Measurements from ENCODE around the gene ICA1L.
"Not testable (repeated sequence)": the region's sequence is repeated elsewhere in the genome, so short reads cannot be mapped to it uniquely, and the experiment has no call there.

The ICA1L gene

GRCh38 chr2:202871300-202872141, at the start of gene ICA1L:
TSS of gene ICA1L (minus strand) at chr2:202871766. CDS start at chr2:202829009, 42,757 bp downstream.
- Histone ChIP-seq H3K4me3 (ENCODE audit: low read depth in 1 of 5, low read length in 5 of 5) (peak within 1 kb of the TSS; percentile 68 to 93 (median 86)), H3K27me3 (ENCODE audit: control insufficient read depth in 5 of 5, insufficient read depth in 4 of 5, low read length in 5 of 5) (no peaks in the 10 kb centered on the region), H3K4me1 (ENCODE audit: control insufficient read depth in 5 of 5, insufficient read depth in 5 of 5, low read length in 5 of 5) (peaks cover 0 to 18% (median 14%) of the 10 kb centered on the region in 5 donors), H3K9me3 (ENCODE audit: control insufficient read depth in 5 of 5, low read length in 5 of 5) (no peaks in the 10 kb centered on the region), H3K9ac (ENCODE audit: low read length in 5 of 5) (peak within 1 kb of the TSS; percentile 42 to 80 (median 76)), H3K36me3 (ENCODE audit: control insufficient read depth in 5 of 5, insufficient read depth in 5 of 5, low read length in 5 of 5) (no peaks in the 10 kb centered on the region), H3K27ac (ENCODE audit: low read depth, low read length) (peak within 1 kb of the TSS; percentile 50)

DNA sequence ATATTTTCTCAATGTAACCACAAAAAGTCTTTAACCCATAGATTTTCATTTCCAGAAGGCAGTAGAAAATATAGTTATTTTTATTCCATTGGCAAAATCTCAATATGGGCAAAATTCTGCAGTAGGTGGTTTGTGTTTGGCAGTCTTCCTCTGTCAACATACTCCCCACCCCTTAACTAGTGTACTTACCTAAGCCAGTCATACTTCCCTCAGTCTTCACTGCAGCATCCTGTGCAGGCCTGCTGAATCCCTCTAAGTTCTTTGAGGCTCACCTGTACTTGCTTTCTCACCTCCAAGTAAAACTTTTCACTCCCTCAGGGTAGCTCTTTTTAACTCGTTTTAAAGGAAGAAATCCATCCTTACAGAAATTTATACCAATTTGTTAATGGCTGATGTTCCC, 47.3 kb upstream of the ICA1L start:
- Histone ChIP-seq H3K36me3 (ENCODE audit: control insufficient read depth in 5 of 5, insufficient read depth in 5 of 5, low read length in 5 of 5) (peaks cover 6 to 14% (median 9%) of the 10 kb centered on the region in 5 donors), H3K27ac (ENCODE audit: low read depth, low read length) (no peak overlapping the region), H3K27me3 (ENCODE audit: control insufficient read depth in 5 of 5, insufficient read depth in 4 of 5, low read length in 5 of 5) (no peaks in the 10 kb centered on the region), H3K9me3 (ENCODE audit: control insufficient read depth in 5 of 5, low read length in 5 of 5) (no peaks in the 10 kb centered on the region), H3K9ac (ENCODE audit: low read length in 5 of 5) (no peak overlapping the region), H3K4me1 (ENCODE audit: control insufficient read depth in 5 of 5, insufficient read depth in 5 of 5, low read length in 5 of 5) (no peaks in the 10 kb centered on the region), H3K4me3 (ENCODE audit: low read depth in 1 of 5, low read length in 5 of 5) (no peak overlapping the region)

- H3K9me3 ChIP-seq (ENCODE audit: control insufficient read depth in 5 of 5, low read length in 5 of 5); H3K36me3 ChIP-seq (ENCODE audit: control insufficient read depth in 5 of 5, insufficient read depth in 5 of 5, low read length in 5 of 5); H3K27me3 ChIP-seq (ENCODE audit: control insufficient read depth in 5 of 5, insufficient read depth in 4 of 5, low read length in 5 of 5): not testable (repeated sequence)
- H3K4me3 ChIP-seq (ENCODE audit: low read depth in 1 of 5, low read length in 5 of 5) = peak overlapping the region; percentile 77 to 100 (median 95)
- peak overlapping the region; percentile 68 to 93 (median 90) for H3K9ac ChIP-seq (ENCODE audit: low read length in 5 of 5)
- peaks cover 0 to 18% (median 15%) of the 10 kb centered on the region in 5 donors for H3K4me1 ChIP-seq (ENCODE audit: control insufficient read depth in 5 of 5, insufficient read depth in 5 of 5, low read length in 5 of 5)
- peak overlapping the region; percentile 90 for H3K27ac ChIP-seq (ENCODE audit: low read depth, low read length)
Measured at GRCh38 chr2:202912342-202913201, 41.0 kb upstream of the ICA1L start.

- Histone ChIP-seq H3K9ac (ENCODE audit: low read length in 5 of 5) (peak within 1 kb of the TSS; percentile 68 to 93 (median 90)), H3K36me3 (ENCODE audit: control insufficient read depth in 5 of 5, insufficient read depth in 5 of 5, low read length in 5 of 5) (peaks cover 0 to 3% (median 0%) of the 10 kb centered on the region in 5 donors), H3K27me3 (ENCODE audit: control insufficient read depth in 5 of 5, insufficient read depth in 4 of 5, low read length in 5 of 5) (no peaks in the 10 kb centered on the region), H3K4me1 (ENCODE audit: control insufficient read depth in 5 of 5, insufficient read depth in 5 of 5, low read length in 5 of 5) (peaks cover 0 to 18% (median 15%) of the 10 kb centered on the region in 5 donors), H3K4me3 (ENCODE audit: low read depth in 1 of 5, low read length in 5 of 5) (peak within 1 kb of the TSS; percentile 77 to 100 (median 95)), H3K9me3 (ENCODE audit: control insufficient read depth in 5 of 5, low read length in 5 of 5) (no peaks in the 10 kb centered on the region), H3K27ac (ENCODE audit: low read depth, low read length) (peak within 1 kb of the TSS; percentile 90)
Measured at GRCh38 chr2:202911512-202912341, 40.2 kb upstream of the ICA1L start, which contains the start of the genes CARF and WDR12. TSS of gene CARF (plus strand) at chr2:202912275. CDS start at chr2:202941903, 29,628 bp downstream. TSS of gene WDR12 (minus strand) at chr2:202911673. CDS start at chr2:202911476, 197 bp downstream.

DNA sequence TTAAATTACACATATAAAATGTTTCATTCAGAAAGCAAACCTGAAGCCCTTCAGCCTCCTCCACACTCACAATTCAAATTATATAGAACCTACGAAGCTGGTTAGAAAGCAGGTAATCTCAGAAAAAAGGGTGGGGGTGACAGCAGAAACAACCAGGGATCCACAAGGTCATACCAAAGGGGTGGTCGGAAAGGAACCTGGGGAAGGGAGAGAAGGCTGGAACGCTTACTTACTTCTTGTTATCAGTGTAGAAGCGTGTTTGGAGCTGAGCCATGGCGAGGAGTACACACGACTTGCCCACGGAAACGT, 39.6 kb upstream of the ICA1L start:
- Histone ChIP-seq H3K9me3 (ENCODE audit: control insufficient read depth in 5 of 5, low read length in 5 of 5) (no peaks in the 10 kb centered on the region), H3K9ac (ENCODE audit: low read length in 5 of 5) (peak overlapping the region; percentile 68 to 93 (median 90)), H3K27me3 (ENCODE audit: control insufficient read depth in 5 of 5, insufficient read depth in 4 of 5, low read length in 5 of 5) (no peaks in the 10 kb centered on the region), H3K27ac (ENCODE audit: low read depth, low read length) (peak overlapping the region; percentile 90), H3K4me3 (ENCODE audit: low read depth in 1 of 5, low read length in 5 of 5) (peak overlapping the region; percentile 77 to 100 (median 95)), H3K36me3 (ENCODE audit: control insufficient read depth in 5 of 5, insufficient read depth in 5 of 5, low read length in 5 of 5) (peaks cover 0 to 4% (median 0%) of the 10 kb centered on the region in 5 donors), H3K4me1 (ENCODE audit: control insufficient read depth in 5 of 5, insufficient read depth in 5 of 5, low read length in 5 of 5) (peaks cover 0 to 18% (median 15%) of the 10 kb centered on the region in 5 donors)

DNA sequence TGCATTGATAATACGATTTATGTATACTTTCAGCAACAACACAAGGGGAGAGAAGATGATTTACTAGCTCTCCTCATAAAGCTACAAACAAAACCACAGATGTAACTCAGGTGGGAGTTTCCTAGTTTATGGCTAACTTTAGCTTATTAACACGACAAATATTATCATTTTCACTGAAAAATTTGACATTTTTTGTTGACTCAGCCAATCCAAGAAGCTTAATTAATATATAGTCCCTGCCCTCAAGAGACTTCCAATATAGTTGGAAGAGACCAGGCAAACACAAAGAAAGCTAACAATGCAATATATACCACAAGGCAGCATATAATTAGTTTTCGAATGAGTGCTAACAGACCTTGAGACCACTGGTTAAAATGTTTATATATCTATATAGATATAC, 39.1 kb upstream of the ICA1L start:
- H3K9ac ChIP-seq (ENCODE audit: low read length in 5 of 5) = peak overlapping the region in 4 of 5 donors; percentile 68 to 92 (median 88)
- peaks cover 0 to 18% (median 15%) of the 10 kb centered on the region in 5 donors for H3K4me1 ChIP-seq (ENCODE audit: control insufficient read depth in 5 of 5, insufficient read depth in 5 of 5, low read length in 5 of 5)
- peaks cover 0 to 9% (median 0%) of the 10 kb centered on the region in 5 donors for H3K36me3 ChIP-seq (ENCODE audit: control insufficient read depth in 5 of 5, insufficient read depth in 5 of 5, low read length in 5 of 5)
- H3K4me3 ChIP-seq (ENCODE audit: low read depth in 1 of 5, low read length in 5 of 5) = peak overlapping the region; percentile 77 to 100 (median 95)
- H3K27me3 ChIP-seq (ENCODE audit: control insufficient read depth in 5 of 5, insufficient read depth in 4 of 5, low read length in 5 of 5) = no peaks in the 10 kb centered on the region
- H3K27ac ChIP-seq (ENCODE audit: low read depth, low read length) = no peak overlapping the region
- peaks cover 0 to under 1% (median 0%) of the 10 kb centered on the region in 5 donors for H3K9me3 ChIP-seq (ENCODE audit: control insufficient read depth in 5 of 5, low read length in 5 of 5)

GRCh38 chr2:202910250-202910649, 38.7 kb upstream of the ICA1L start:
- Histone ChIP-seq H3K4me3 (ENCODE audit: low read depth in 1 of 5, low read length in 5 of 5) (peak overlapping the region in 1 of 5 donors; percentile 96), H3K9ac (ENCODE audit: low read length in 5 of 5) (peak overlapping the region in 1 of 5 donors; percentile 86), H3K36me3 (ENCODE audit: control insufficient read depth in 5 of 5, insufficient read depth in 5 of 5, low read length in 5 of 5) (peaks cover 0 to 13% (median 3%) of the 10 kb centered on the region in 5 donors), H3K4me1 (ENCODE audit: control insufficient read depth in 5 of 5, insufficient read depth in 5 of 5, low read length in 5 of 5) (peaks cover 0 to 18% (median 15%) of the 10 kb centered on the region in 5 donors)
- H3K27ac ChIP-seq (ENCODE audit: low read depth, low read length); H3K9me3 ChIP-seq (ENCODE audit: control insufficient read depth in 5 of 5, low read length in 5 of 5); H3K27me3 ChIP-seq (ENCODE audit: control insufficient read depth in 5 of 5, insufficient read depth in 4 of 5, low read length in 5 of 5): not testable (repeated sequence)

DNA sequence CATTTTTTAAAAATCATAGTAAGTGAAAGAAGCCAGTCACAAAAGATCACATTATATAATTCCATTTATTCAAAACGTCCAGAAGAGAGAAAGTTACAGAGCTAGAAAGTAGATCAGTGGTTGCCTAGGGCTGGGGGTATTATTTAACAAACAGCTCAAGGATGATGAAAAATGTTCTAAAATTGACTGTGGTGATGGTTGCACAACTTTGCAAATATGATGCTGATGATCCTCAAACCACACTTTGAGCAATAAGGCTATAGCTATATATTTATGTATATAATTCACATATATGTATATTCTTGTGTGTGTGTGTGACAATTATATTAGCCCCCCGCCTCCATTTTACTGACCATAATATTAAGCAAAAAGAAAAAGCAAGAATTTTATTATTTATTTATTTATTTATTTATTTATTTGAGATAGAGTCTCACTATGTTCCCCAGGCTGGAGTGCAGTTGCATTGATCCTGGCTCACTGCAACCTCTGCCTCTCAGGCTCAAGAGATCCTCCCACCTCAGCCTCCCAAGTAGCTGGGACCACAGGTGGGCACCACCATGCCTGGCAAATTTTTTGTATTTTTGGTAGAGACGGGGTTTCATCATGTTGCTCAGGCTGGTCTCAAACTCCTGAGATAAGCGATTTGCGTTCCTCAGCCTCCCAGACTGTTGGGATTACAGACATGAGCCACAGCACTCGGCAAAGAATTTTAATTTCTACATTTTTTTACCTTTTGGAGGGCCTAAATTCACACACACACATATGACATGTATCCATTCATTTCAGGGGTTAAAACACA, 38.0 kb upstream of the ICA1L start:
- H3K36me3 ChIP-seq (ENCODE audit: control insufficient read depth in 5 of 5, insufficient read depth in 5 of 5, low read length in 5 of 5) = peaks cover 0 to 13% (median 3%) of the 10 kb centered on the region in 5 donors
- H3K4me1 ChIP-seq (ENCODE audit: control insufficient read depth in 5 of 5, insufficient read depth in 5 of 5, low read length in 5 of 5) = peaks cover 0 to 18% (median 15%) of the 10 kb centered on the region in 5 donors
- H3K9me3 ChIP-seq (ENCODE audit: control insufficient read depth in 5 of 5, low read length in 5 of 5) = peaks cover 0 to 3% (median 0%) of the 10 kb centered on the region in 5 donors
- H3K4me3 ChIP-seq (ENCODE audit: low read depth in 1 of 5, low read length in 5 of 5) = no peak overlapping the region
- H3K9ac ChIP-seq (ENCODE audit: low read length in 5 of 5) = no peak overlapping the region
- no peak overlapping the region for H3K27ac ChIP-seq (ENCODE audit: low read depth, low read length)
- H3K27me3 ChIP-seq (ENCODE audit: control insufficient read depth in 5 of 5, insufficient read depth in 4 of 5, low read length in 5 of 5) = no peaks in the 10 kb centered on the region

Data from subcutaneous abdominal adipose tissue (tissue), 5 donors.